Heart left ventricle (tissue), 16 donors: ENCODE measurements around the gene SETD2. TPM values are rescaled to one million over a fixed set of nuclear protein-coding genes. Genes with fewer than 3 reads are reported as not detected.

Experiments used
- ATAC-seq, 4 donors: fragments of 200-7000 bp; cut with Tn5 transposase; one replicate each; pipeline ENCODE4 v1.9.1; 2020 to 2022; ENCODE audit warnings: moderate library complexity in 4 of 4, mild to moderate bottlenecking in 3 of 4, moderate number of reproducible peaks in 1 of 4
- DNase-seq, 5 donors: peaks; one replicate each; pipeline ENCODE4 v3.0.0-alpha.2; 2020
- H3K27ac ChIP-seq, 12 donors: fragments of 200-600 bp; sonication (generic) in 4 of 12; one replicate each; pipeline versions ENCODE4 v1.5.0 to v1.8.0; 2016 to 2022; ENCODE audit warnings: mild to moderate bottlenecking in 2 of 12
- H3K27me3 ChIP-seq, 9 donors: fragments of 200-600 bp; sonication (generic) in 2 of 9; one replicate each; pipeline versions ENCODE4 v1.5.1 to v1.8.0; 2016 to 2022; ENCODE audit warnings: mild to moderate bottlenecking in 3 of 9
- H3K36me3 ChIP-seq, 9 donors: fragments of 200-600 bp; sonication (generic) in 2 of 9; one replicate each; pipeline versions ENCODE4 v1.5.0 to v1.8.0; 2018 to 2022; ENCODE audit warnings: mild to moderate bottlenecking in 2 of 9
- H3K4me1 ChIP-seq, 12 donors: fragments of 200-600 bp; sonication (generic) in 4 of 12; one replicate each; pipeline versions ENCODE4 v1.5.0 to v1.8.0; 2016 to 2022; ENCODE audit warnings: mild to moderate bottlenecking in 3 of 12
- H3K4me3 ChIP-seq, 12 donors: fragments of 200-600 bp; sonication (generic) in 4 of 12; one replicate each; pipeline versions ENCODE4 v1.5.0 to v1.8.0; 2017 to 2022; ENCODE audit warnings: mild to moderate bottlenecking in 9 of 12, moderate library complexity in 4 of 12
- H3K9me3 ChIP-seq, 12 donors: fragments of 200-600 bp; sonication (generic) in 4 of 12; one replicate each; pipeline versions ENCODE4 v1.5.0 to v1.8.0; 2016 to 2022; ENCODE audit warnings: mild to moderate bottlenecking in 1 of 12
- POLR2A ChIP-seq, 2 donors: fragments of 450-650 bp; IDR thresholded peaks; one replicate each; pipeline ENCODE4 v1.6.1; 2017; ENCODE audit warnings: antibody characterized with exemption in 2 of 2, mild to moderate bottlenecking in 2 of 2, moderate library complexity in 2 of 2
- WGBS, 4 donors: extraction: QIAGEN DNeasy Blood & Tissue Kit in 2 of 4; methylation state at CpG; one replicate each; pipeline versions ENCODE4 v1.1.5 to v1.1.7; 2013 to 2018; 5-methylcytosine and 5-hydroxymethylcytosine counted together
- intact Hi-C, 10 donors: fragments of 100-400 bp; cut with DNase I; formaldehyde crosslinking; loops; one replicate each; pipeline versions ENCODE4 v1.11.1 to v1.14.2; 2022
- polyA plus RNA-seq, 2 donors: library from polyadenylated mRNA; stranded (reverse); fragments of 200-250 nt; gene quantifications; one replicate each; pipeline ENCODE4 v1.2.3, GENCODE V29; 2013
- total RNA-seq, 9 donors: library from RNA; depleted of rRNA in 2 of 9; stranded (reverse); fragments of >200 nt in 2 of 9; fragmentation: NEBNext Ultra II Directional in 3 of 9; extraction: Animal tissue kit (Norgen Biotek cat#: 25700) in 3 of 9; gene quantifications; one replicate each; pipeline versions ENCODE4 v1.1.0 to v1.2.4, GENCODE V29; 2016 to 2023
- TF ChIP-seq, protein P1 (sequence below), 12 donors: fragments of 200-600 bp; sonication (generic) in 4 of 12; IDR thresholded peaks; one replicate each; pipeline versions ENCODE4 v1.5.0 to v1.8.0; 2018 to 2022; ENCODE audit warnings: antibody characterized with exemption in 12 of 12, mild to moderate bottlenecking in 5 of 12
- donor health status: ischemic (EF 13 %, LVEDD 7.1; RV severe dilation, severe dysfunction).
- donor health status: healthy with polysubstance abuse.
- donor health status: DM: no; HTN: yes; CAD: no.
- donor health status: DM: no; HTN: no; CAD: no.
- donor health status: ischemic (EF 25% LVEDD 6.9; RV normal size, moderate dysfunction).
- donor health status: ischemic (EF 25% LVEDD 5.7; RV mildly dilated, moderate dysfunction).
- donor health status: healthy.
- donor health status: DM: yes; HTN: yes; CAD: no.
- donor health status: ischemic (EF 35%, LVEDD 5.7; RV mildly dilated, moderate dysfunction).
- donor health status: nonischemic (EF 11% LVEDD 7.7; RV severe dilation, severe dysfunction).
- donor health status: DM: yes; HTN: yes; CAD: no.
- donor health status: PGD.
- donor health status: ischemic (EF 29% LVEDD 5.4; RV normal size, mild dysfunction).
- donor health status: nonischemic (EF 23%, LVEDD 6.1; RV moderate dilation, normal function).

The SETD2 gene
- total and polyA plus RNA-seq, 11 donors: 9.0 to 34.1 (median 29.9) TPM

GRCh38 chr3:47011371-47011770 is 152.5 kb downstream of the SETD2 start:
- peaks cover 0 to 47% (median 18%) of the 10 kb centered on the region in 9 donors for H3K36me3 ChIP-seq
- ATAC-seq (no peak), DNase-seq (peak in 1 of 5 donors; percentile 11)
- no peak overlapping the region for H3K4me3 ChIP-seq
- H3K9me3 ChIP-seq: no peaks in the 10 kb centered on the region
- intact Hi-C loops: loop anchor here in 1 of 10 donors (10.0 kb wide), 1 partner anchor 313 kb away; no protein-coding TSS in a partner anchor
- H3K27ac ChIP-seq: no peak overlapping the region
- 77 to 88% (median 83%) methylated on average over 6 of the region's 6 CpGs for WGBS, 4 donors
- H3K4me1 ChIP-seq: peaks cover 0 to 22% (median 7%) of the 10 kb centered on the region in 12 donors
- no peaks in the 10 kb centered on the region for H3K27me3 ChIP-seq
- TF ChIP-seq POLR2A (IDR thresholded peaks at IDR 0.05): no peak
- TF ChIP-seq, protein P1, sequence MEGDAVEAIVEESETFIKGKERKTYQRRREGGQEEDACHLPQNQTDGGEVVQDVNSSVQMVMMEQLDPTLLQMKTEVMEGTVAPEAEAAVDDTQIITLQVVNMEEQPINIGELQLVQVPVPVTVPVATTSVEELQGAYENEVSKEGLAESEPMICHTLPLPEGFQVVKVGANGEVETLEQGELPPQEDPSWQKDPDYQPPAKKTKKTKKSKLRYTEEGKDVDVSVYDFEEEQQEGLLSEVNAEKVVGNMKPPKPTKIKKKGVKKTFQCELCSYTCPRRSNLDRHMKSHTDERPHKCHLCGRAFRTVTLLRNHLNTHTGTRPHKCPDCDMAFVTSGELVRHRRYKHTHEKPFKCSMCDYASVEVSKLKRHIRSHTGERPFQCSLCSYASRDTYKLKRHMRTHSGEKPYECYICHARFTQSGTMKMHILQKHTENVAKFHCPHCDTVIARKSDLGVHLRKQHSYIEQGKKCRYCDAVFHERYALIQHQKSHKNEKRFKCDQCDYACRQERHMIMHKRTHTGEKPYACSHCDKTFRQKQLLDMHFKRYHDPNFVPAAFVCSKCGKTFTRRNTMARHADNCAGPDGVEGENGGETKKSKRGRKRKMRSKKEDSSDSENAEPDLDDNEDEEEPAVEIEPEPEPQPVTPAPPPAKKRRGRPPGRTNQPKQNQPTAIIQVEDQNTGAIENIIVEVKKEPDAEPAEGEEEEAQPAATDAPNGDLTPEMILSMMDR (IDR thresholded peaks at IDR 0.05): no peak

- WGBS, 4 donors: 88 to 95% (median 93%) methylated on average over 5 of the region's 5 CpGs
These were observed 153.0 kb downstream of the SETD2 start for GRCh38 chr3:47010910-47011309.

DNA sequence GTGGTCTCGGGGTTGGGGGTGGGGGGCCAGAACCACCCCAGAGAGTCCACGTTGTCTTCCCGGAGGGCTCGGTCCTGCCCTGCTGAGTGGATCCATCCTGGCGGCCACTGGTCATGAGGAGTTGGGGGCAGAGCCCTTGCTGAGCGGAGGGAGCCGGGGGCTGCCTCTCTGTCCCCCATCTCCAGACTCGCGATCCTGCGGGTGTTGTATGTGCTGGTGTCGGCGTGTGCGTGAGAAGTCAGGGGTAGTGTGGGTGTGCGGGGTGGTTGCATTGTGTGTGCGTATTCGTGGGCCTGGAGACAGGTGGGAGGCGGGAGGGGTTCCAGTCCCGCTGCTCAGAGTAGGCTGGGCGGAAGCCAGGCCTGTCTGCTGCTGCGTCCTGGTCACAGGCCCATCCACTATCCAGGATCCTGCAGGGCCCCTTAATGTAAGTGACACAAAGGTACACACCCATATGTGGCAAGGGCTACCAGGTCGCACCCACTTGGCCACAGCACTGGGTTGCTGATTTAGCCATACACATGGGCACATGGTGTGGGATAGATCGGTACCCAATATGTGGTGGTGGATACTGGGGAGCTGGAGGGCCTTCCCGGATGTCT is 153.7 kb downstream of the SETD2 start:
- intact Hi-C loops: loop anchor here in 1 of 10 donors (10.0 kb wide), 1 partner anchor 315 kb away; no protein-coding TSS in a partner anchor
- Histone ChIP-seq H3K27ac (peak overlapping the region; percentile 73 to 92 (median 86)), H3K27me3 (no peaks in the 10 kb centered on the region), H3K9me3 (no peaks in the 10 kb centered on the region), H3K4me1 (peaks cover 0 to 22% (median 7%) of the 10 kb centered on the region in 12 donors), H3K4me3 (peak overlapping the region; percentile 44 to 82 (median 63)), H3K36me3 (peaks cover 0 to 54% (median 16%) of the 10 kb centered on the region in 9 donors)
- DNase-seq (peak in 2 of 5 donors; percentile 38 to 53), ATAC-seq (peak in 1 of 4 donors; percentile 1)
- 69 to 76% (median 73%) methylated on average over 18 to 23 of the region's 23 CpGs for WGBS, 4 donors
- TF ChIP-seq, protein P1 (IDR thresholded peaks at IDR 0.05): no peak
- no peak for TF ChIP-seq POLR2A (IDR thresholded peaks at IDR 0.05)

More at GRCh38 chr3:47010910-47011309, 153.0 kb downstream of the SETD2 start:
- Histone ChIP-seq H3K9me3 (no peaks in the 10 kb centered on the region), H3K27me3 (no peaks in the 10 kb centered on the region), H3K4me3 (no peak overlapping the region), H3K36me3 (peaks cover 0 to 47% (median 18%) of the 10 kb centered on the region in 9 donors), H3K27ac (no peak overlapping the region), H3K4me1 (peaks cover 0 to 22% (median 7%) of the 10 kb centered on the region in 12 donors)
- TF ChIP-seq POLR2A (IDR thresholded peaks at IDR 0.05): no peak
- TF ChIP-seq, protein P1 (IDR thresholded peaks at IDR 0.05): no peak
- intact Hi-C loops: loop anchor here in 1 of 10 donors (10.0 kb wide), 1 partner anchor 314 kb away; no protein-coding TSS in a partner anchor
- no peak for ATAC-seq
- DNase-seq: no peak
